Mucosa of stomach (tissue), 1 donor: Measurements from ENCODE around the gene SCAP.

Experiments
- H3K27me3 ChIP-seq: one replicate; pipeline ENCODE4 v1.7.0; 2013; ENCODE audit warnings: mild to moderate bottlenecking, low read length; ENCODE audit not compliant: control insufficient read depth, insufficient read depth
- H3K36me3 ChIP-seq: one replicate; pipeline ENCODE4 v1.7.0; 2013; ENCODE audit warnings: low read length; ENCODE audit not compliant: control insufficient read depth, insufficient read depth
- H3K4me1 ChIP-seq: one replicate; pipeline ENCODE4 v1.7.0; 2013; ENCODE audit warnings: mild to moderate bottlenecking, low read length; ENCODE audit not compliant: control insufficient read depth, insufficient read depth
- H3K4me3 ChIP-seq: one replicate; pipeline ENCODE4 v1.7.0; 2013; ENCODE audit warnings: low read length
- H3K9ac ChIP-seq: one replicate; pipeline ENCODE4 v1.7.0; 2013; ENCODE audit warnings: mild to moderate bottlenecking, low read length, moderate library complexity
- H3K9me3 ChIP-seq: one replicate; pipeline ENCODE4 v1.7.0; 2013; ENCODE audit warnings: mild to moderate bottlenecking, low read length, moderate library complexity; ENCODE audit not compliant: control insufficient read depth
- donor health status: Pancreatic carcinoma.

The SCAP gene

GRCh38 chr3:47418167-47419082 is 57.3 kb downstream of the SCAP start:
- H3K9me3 ChIP-seq, result no peaks in the 10 kb centered on the region
- H3K4me3 ChIP-seq, result no peak overlapping the region
- H3K36me3 ChIP-seq, result peaks cover 22% of the 10 kb centered on the region
- H3K27me3 ChIP-seq, result no peaks in the 10 kb centered on the region
- H3K9ac ChIP-seq, result no peak overlapping the region
- peaks cover 31% of the 10 kb centered on the region for H3K4me1 ChIP-seq

GRCh38 chr3:47416041-47416440 is 59.7 kb downstream of the SCAP start:
- Histone ChIP-seq H3K9me3 (no peaks in the 10 kb centered on the region), H3K9ac (no peak overlapping the region), H3K36me3 (peaks cover 22% of the 10 kb centered on the region), H3K4me1 (peaks cover 7% of the 10 kb centered on the region), H3K4me3 (no peak overlapping the region), H3K27me3 (no peaks in the 10 kb centered on the region)

- H3K9ac ChIP-seq, result no peak overlapping the region
- H3K27me3 ChIP-seq, result no peaks in the 10 kb centered on the region
- no peaks in the 10 kb centered on the region for H3K9me3 ChIP-seq
- H3K4me3 ChIP-seq, result no peak overlapping the region
- peaks cover 4% of the 10 kb centered on the region for H3K4me1 ChIP-seq
- peaks cover 19% of the 10 kb centered on the region for H3K36me3 ChIP-seq
Observed at GRCh38 chr3:47414666-47415587, 60.8 kb downstream of the SCAP start.

GRCh38 chr3:47414161-47414564 is 61.6 kb downstream of the SCAP start:
- Histone ChIP-seq H3K27me3 (no peaks in the 10 kb centered on the region), H3K4me3 (no peak overlapping the region), H3K4me1 (peaks cover 4% of the 10 kb centered on the region), H3K9me3 (no peaks in the 10 kb centered on the region), H3K36me3 (peaks cover 16% of the 10 kb centered on the region), H3K9ac (no peak overlapping the region)

GRCh38 chr3:47413751-47414150 is 62.0 kb downstream of the SCAP start:
- H3K4me3 ChIP-seq, result no peak overlapping the region
- H3K27me3 ChIP-seq, result no peaks in the 10 kb centered on the region
- H3K36me3 ChIP-seq, result peaks cover 16% of the 10 kb centered on the region
- no peaks in the 10 kb centered on the region for H3K9me3 ChIP-seq
- H3K4me1 ChIP-seq, result peaks cover 4% of the 10 kb centered on the region
- no peak overlapping the region for H3K9ac ChIP-seq

- Histone ChIP-seq H3K4me3 (no peak overlapping the region), H3K9me3 (no peaks in the 10 kb centered on the region), H3K9ac (no peak overlapping the region), H3K36me3 (peaks cover 16% of the 10 kb centered on the region), H3K4me1 (peaks cover 4% of the 10 kb centered on the region), H3K27me3 (no peaks in the 10 kb centered on the region)
Observed at GRCh38 chr3:47412842-47413520, 62.8 kb downstream of the SCAP start.

- H3K9me3 ChIP-seq, result no peaks in the 10 kb centered on the region
- no peak overlapping the region for H3K4me3 ChIP-seq
- H3K9ac ChIP-seq, result no peak overlapping the region
- no peaks in the 10 kb centered on the region for H3K27me3 ChIP-seq
- peaks cover 19% of the 10 kb centered on the region for H3K36me3 ChIP-seq
- H3K4me1 ChIP-seq, result peaks cover 4% of the 10 kb centered on the region
Observed at GRCh38 chr3:47412453-47412756, 63.3 kb downstream of the SCAP start.

GRCh38 chr3:47411696-47412452 is 63.9 kb downstream of the SCAP start:
- Histone ChIP-seq H3K4me3 (no peak overlapping the region), H3K9me3 (no peaks in the 10 kb centered on the region), H3K36me3 (peaks cover 19% of the 10 kb centered on the region), H3K27me3 (no peaks in the 10 kb centered on the region), H3K4me1 (peaks cover 4% of the 10 kb centered on the region), H3K9ac (no peak overlapping the region)

GRCh38 chr3:47410801-47411646 is 64.7 kb downstream of the SCAP start:
- no peaks in the 10 kb centered on the region for H3K9me3 ChIP-seq
- peaks cover 10% of the 10 kb centered on the region for H3K4me1 ChIP-seq
- no peak overlapping the region for H3K9ac ChIP-seq
- H3K27me3 ChIP-seq, result no peaks in the 10 kb centered on the region
- H3K36me3 ChIP-seq, result peaks cover 19% of the 10 kb centered on the region
- H3K4me3 ChIP-seq, result no peak overlapping the region

- no peak overlapping the region for H3K9ac ChIP-seq
- H3K36me3 ChIP-seq, result peaks cover 19% of the 10 kb centered on the region
- no peak overlapping the region for H3K4me3 ChIP-seq
Observed at GRCh38 chr3:47410417-47410720, 65.4 kb downstream of the SCAP start.

More at GRCh38 chr3:47410417-47410720, 65.4 kb downstream of the SCAP start:
- Histone ChIP-seq H3K4me1 (peaks cover 16% of the 10 kb centered on the region), H3K27me3 (no peaks in the 10 kb centered on the region), H3K9me3 (no peaks in the 10 kb centered on the region)
